ENCODE data around the gene MCTP2. TPM values are rescaled to one million over a fixed set of nuclear protein-coding genes. Genes with fewer than 3 reads are reported as not detected.
A peak's percentile ranks its signal among the peaks of the same experiment; 100 is the strongest.

Gene MCTP2
- total and polyA plus RNA-seq, 2 of the 13 experiments (the other 11 are each of a cell fraction or from before 2014, with no cell fraction given), result 5.1 to 8.6 TPM

GRCh38 chr15:94324117-94324826, 92.9 kb downstream of the MCTP2 start:
- in situ Hi-C loops (cut with HindIII; ENCODE audit: extremely low pct_ligation_motif_present, low pct_unique_long_range_greater_than_20kb) (loop anchor here (5.0 kb wide), 1 partner anchor 162 kb away; no protein-coding TSS in a partner anchor), intact Hi-C loops (cut with micrococcal nuclease; ENCODE audit: unreplicated experiment) (loop anchor here (1.0 to 2.0 kb wide), 2 partner anchors 160 to 1293 kb away; no protein-coding TSS in a partner anchor)
- FAIRE-seq, result peak; percentile 83
- no TSS peak for BruUV-seq (replicated peaks)
- CTCF ChIA-PET (ENCODE audit: low intra/inter-chr PET ratio, low total read pairs), result interaction anchor here (1.0 to 2.9 kb wide), 2 partner anchors 159 to 327 kb away, joined by 3 to 61 read pairs; no protein-coding TSS in a partner anchor
- Histone ChIP-seq H3K9ac (ENCODE audit: insufficient read depth, low read depth, low read length) (no peak overlapping the region), H3K4me3 (replicated peaks in 1 of 3; ENCODE audit: insufficient read depth in 1 of 3, low read depth in 2 of 3, low read length in 3 of 3) (no peak overlapping the region), H3K36me3 (replicated peaks in 1 of 2; ENCODE audit: control insufficient read depth in 1 of 2, insufficient read depth in 2 of 2, low read length in 2 of 2) (no peaks in the 10 kb centered on the region), H3K27ac (ENCODE audit: extremely low read length, insufficient read depth, low read length) (no peak overlapping the region), H3K9me3 (ENCODE audit: low read length) (no peaks in the 10 kb centered on the region), H3K79me2 (ENCODE audit: insufficient read depth, low read length) (no peaks in the 10 kb centered on the region), H3K4me2 (ENCODE audit: low read depth, low read length) (no peak overlapping the region), H4K20me1 (ENCODE audit: insufficient read depth, low read length) (no peaks in the 10 kb centered on the region), H3K4me1 (ENCODE audit: insufficient read depth, low read length) (no peaks in the 10 kb centered on the region; the same call in 1 of the 2 replicates), H2AFZ (ENCODE audit: low read length) (no peak overlapping the region), H3K27me3 (ENCODE audit: control insufficient read depth in 1 of 2, insufficient read depth in 2 of 2, low read length in 2 of 2) (no peaks in the 10 kb centered on the region)
- peak; percentile 34 for DNase-seq (ENCODE audit: low spot score)
- peak; percentile 95 for ATAC-seq
- POLR2A ChIA-PET, result no interaction called here
- 33% methylated on average over 11 of the region's 17 CpGs for WGBS (ENCODE audit: low lambda C conversion rate)
- TF ChIP-seq ZNF256 (CRISPR knock-in tag; conservative IDR thresholded peaks at IDR 0.05) (no peak), MIER3 (CRISPR knock-in tag; IDR thresholded peaks at IDR 0.05; ENCODE audit: borderline replicate concordance) (no peak), CBX5 (CRISPR knock-in tag; IDR thresholded peaks at IDR 0.05; ENCODE audit: borderline replicate concordance) (0 out of 2 replicates have a peak, but pooled peaks have one; percentile 31), RBAK (CRISPR knock-in tag; IDR thresholded peaks at IDR 0.05) (no peak), MZF1 (CRISPR knock-in tag; IDR thresholded peaks at IDR 0.05; ENCODE audit: borderline replicate concordance) (no peak), MXD1 (CRISPR knock-in tag; IDR thresholded peaks at IDR 0.05) (no peak), GRHL1 (CRISPR knock-in tag; conservative IDR thresholded peaks at IDR 0.05) (no peak), CEBPG (CRISPR knock-in tag; IDR thresholded peaks at IDR 0.05) (no peak), CTCF (CRISPR knock-in tag; IDR thresholded peaks at IDR 0.05) (peak; percentile 93), STAG1 (CRISPR knock-in tag; IDR thresholded peaks at IDR 0.05) (peak; percentile 97), POLR2A (IDR thresholded peaks at IDR 0.05; ENCODE audit: insufficient read depth in 1 of 2, low read depth in 2 of 2, low read length in 2 of 2) (no peak), SAFB2 (CRISPR knock-in tag; IDR thresholded peaks at IDR 0.05; ENCODE audit: borderline replicate concordance, low read depth) (no peak), ARNTL (CRISPR knock-in tag; IDR thresholded peaks at IDR 0.05) (no peak), ZNF10 (CRISPR knock-in tag; IDR thresholded peaks at IDR 0.05; ENCODE audit: borderline replicate concordance, low read depth) (no peak), ESRRA (CRISPR knock-in tag; IDR thresholded peaks at IDR 0.05; ENCODE audit: low read depth) (no peak), THAP9 (CRISPR knock-in tag; IDR thresholded peaks at IDR 0.05; ENCODE audit: borderline replicate concordance) (no peak), TBX3 (IDR thresholded peaks at IDR 0.05; ENCODE audit: borderline replicate concordance) (no peak), NCOR1 (IDR thresholded peaks at IDR 0.05; ENCODE audit: borderline replicate concordance, low read length) (no peak)

Data from HepG2 (cell line).